Common myeloid progenitor, CD34-positive (primary cell): Measurements from ENCODE around the gene DDX56.
A peak's percentile ranks its signal among the peaks of the same experiment; 100 is the strongest.

Experiments used
- CTCF ChIA-PET: fragments of 350-600 bp; sonication (Branson Sonifier 250); formaldehyde crosslinking; loops from one replicate; lab custom pipeline; 2021; ENCODE audit warnings: antibody characterized with exemption; lab: Charles Lee
- POLR2A ChIA-PET: fragments of 350-600 bp; sonication (Branson Sonifier 250); formaldehyde crosslinking; loops from one replicate; lab custom pipeline; 2021; ENCODE audit warnings: antibody characterized with exemption; lab: Charles Lee
- DNase-seq, 3 donors: peaks; one replicate each; pipeline versions ENCODE4 v3.0.0 to v3.0.0-alpha.2; 2013
- H3K27ac ChIP-seq, 2 experiments: 1 replicate in 1 of 2; 2 replicates in 1 of 2; pipeline ENCODE4 v1.7.0; 2013; ENCODE audit warnings: inconsistent platforms in 2 of 2, low read length in 2 of 2, mild to moderate bottlenecking in 2 of 2, low read depth in 1 of 2, moderate library complexity in 1 of 2; ENCODE audit not compliant: severe bottlenecking in 2 of 2, insufficient read depth in 1 of 2, poor library complexity in 1 of 2
- H3K27me3 ChIP-seq, 5 experiments: replicated peaks in 2 of 5; 1 replicate in 3 of 5; 2 replicates in 2 of 5; pipeline versions ENCODE4 v1.6.1 to v1.7.0; 2013; ENCODE audit warnings: low read length in 4 of 5, mild to moderate bottlenecking in 2 of 5, moderate library complexity in 2 of 5, inconsistent platforms in 1 of 5; ENCODE audit not compliant: insufficient read depth in 5 of 5, control insufficient read depth in 4 of 5
- H3K36me3 ChIP-seq, 4 experiments: 1 replicate in 2 of 4; 2 replicates in 2 of 4; pipeline versions ENCODE4 v1.6.1 to v1.7.0; 2013; ENCODE audit warnings: low read length in 3 of 4, control low read depth in 1 of 4, mild to moderate bottlenecking in 1 of 4; ENCODE audit not compliant: control insufficient read depth in 4 of 4, insufficient read depth in 4 of 4
- H3K4me1 ChIP-seq, 4 experiments: 1 replicate in 3 of 4; 2 replicates in 1 of 4; pipeline versions ENCODE4 v1.6.1 to v1.7.1; 2013; ENCODE audit warnings: low read length in 3 of 4, mild to moderate bottlenecking in 3 of 4, control low read depth in 1 of 4, inconsistent platforms in 1 of 4, moderate library complexity in 1 of 4; ENCODE audit not compliant: control insufficient read depth in 4 of 4, insufficient read depth in 4 of 4; ENCODE audit errors: control extremely low read depth in 1 of 4
- H3K4me3 ChIP-seq, 7 experiments: 1 replicate in 4 of 7; 2 replicates in 3 of 7; pipeline versions ENCODE4 v1.5.1 to v1.7.0; 2013; ENCODE audit warnings: mild to moderate bottlenecking in 7 of 7, low read length in 6 of 7, moderate library complexity in 6 of 7, inconsistent platforms in 2 of 7, low read depth in 2 of 7, control low read depth in 1 of 7; ENCODE audit not compliant: insufficient read depth in 4 of 7, control insufficient read depth in 1 of 7; ENCODE audit errors: extremely low read depth in 1 of 7
- H3K9me3 ChIP-seq, 5 experiments: 1 replicate in 4 of 5; 2 replicates in 1 of 5; pipeline versions ENCODE4 v1.6.1 to v1.7.1; 2013; ENCODE audit warnings: low read length in 4 of 5, mild to moderate bottlenecking in 2 of 5, inconsistent platforms in 1 of 5, low read depth in 1 of 5, moderate library complexity in 1 of 5; ENCODE audit not compliant: control insufficient read depth in 4 of 5, insufficient read depth in 2 of 5; ENCODE audit errors: control extremely low read depth in 1 of 5
- WGBS: methylation state at CpG from one replicate; pipeline ENCODE4 v1.1.5; 2013; ENCODE audit not compliant: insufficient coverage; 5-methylcytosine and 5-hydroxymethylcytosine counted together

Gene DDX56

GRCh38 chr7:44580945-44581878, 7.5 kb upstream of the DDX56 start:
- Histone ChIP-seq H3K4me1 (peaks cover 8 to 22% (median 18%) of the 10 kb centered on the region in 4 experiments), H3K27ac (peak overlapping the region; percentile 72 to 96), H3K36me3 (peaks cover 12 to 29% (median 22%) of the 10 kb centered on the region in 4 experiments), H3K9me3 (no peaks in the 10 kb centered on the region), H3K4me3 (peak overlapping the region; percentile 39 to 96 (median 82)), H3K27me3 (no peaks in the 10 kb centered on the region)
- WGBS = 21% methylated on average over 27 of the region's 30 CpGs
- ChIA-PET POLR2A (interaction anchor here (0.8 to 1.6 kb wide), 4 partner anchors 25 to 531 kb away, joined by 3 to 5 read pairs (median 3); partner anchors contain the start of genes OGDH and TBRG4), CTCF (interaction anchor here (0.9 to 2.2 kb wide), 6 partner anchors 8 to 212 kb away, joined by 3 to 7 read pairs (median 4); partner anchors contain the start of gene OGDH)
- DNase-seq = peak in 2 of 3 donors; percentile 45 to 60

GRCh38 chr7:44576228-44576627, 2.5 kb upstream of the DDX56 start:
- Histone ChIP-seq H3K9me3 (no peaks in the 10 kb centered on the region), H3K4me1 (peaks cover 5 to 37% (median 30%) of the 10 kb centered on the region in 4 experiments), H3K27ac (no peak overlapping the region), H3K27me3 (no peaks in the 10 kb centered on the region), H3K4me3 (no peak overlapping the region), H3K36me3 (peaks cover 17 to 53% (median 36%) of the 10 kb centered on the region in 4 experiments)
- CTCF ChIA-PET = interaction anchor here (0.7 to 7.1 kb wide), 2 partner anchors 12 to 15 kb away, joined by 3 to 41 read pairs; no protein-coding TSS in a partner anchor
- POLR2A ChIA-PET = interaction anchor here (0.7 to 1.0 kb wide), 2 partner anchors 10 to 309 kb away, joined by 3 to 6 read pairs; partner anchors contain the start of gene PURB
- DNase-seq = no peak
- WGBS = 83% methylated on average over 2 of the region's 2 CpGs

DNA sequence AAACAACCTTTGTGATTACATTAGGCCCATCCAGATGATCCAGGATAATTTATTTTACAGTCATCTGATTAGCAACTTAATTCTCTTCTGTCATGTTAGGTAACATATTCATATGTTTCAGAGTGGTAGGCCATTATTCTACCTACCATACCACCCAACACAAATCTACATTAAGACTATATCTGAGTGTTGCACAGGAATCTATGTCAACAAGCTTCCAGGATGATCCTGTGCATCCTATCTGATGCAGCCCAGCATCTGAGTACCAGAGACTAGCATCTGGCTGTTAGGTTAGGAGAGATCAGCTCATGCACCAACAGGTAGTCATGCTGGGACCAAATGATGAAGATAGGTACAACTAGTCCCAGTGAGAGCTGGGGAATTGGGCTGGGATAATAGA, 1.3 kb upstream of the DDX56 start:
- ChIA-PET POLR2A (no interaction called here), CTCF (interaction anchor here (7.1 kb wide), 1 partner anchor 10 kb away, joined by 41 read pairs; no protein-coding TSS in a partner anchor)
- no peak for DNase-seq
- Histone ChIP-seq H3K36me3 (peaks cover 18 to 56% (median 42%) of the 10 kb centered on the region in 4 experiments), H3K27ac (peak overlapping the region in 1 of 2 experiments; percentile 91), H3K27me3 (no peaks in the 10 kb centered on the region), H3K4me1 (peaks cover 0 to 28% (median 23%) of the 10 kb centered on the region in 4 experiments), H3K4me3 (peak overlapping the region in 3 of 7 experiments; percentile 92 to 95 (median 93)), H3K9me3 (no peaks in the 10 kb centered on the region)

GRCh38 chr7:44574287-44574872, 672 bp upstream of the DDX56 start:
- DNase-seq = peak in 2 of 3 donors; percentile 22 to 35
- ChIA-PET POLR2A (interaction anchor here (1.0 kb wide), 1 partner anchor 8 kb away, joined by 3 read pairs; the partner anchor contains the start of gene TMED4), CTCF (interaction anchor here (0.6 to 7.1 kb wide), 2 partner anchors 10 to 226 kb away, joined by 3 to 41 read pairs; no protein-coding TSS in a partner anchor)
- peak overlapping the region; percentile 48 to 95 (median 92) for H3K4me3 ChIP-seq
- H3K9me3 ChIP-seq = no peaks in the 10 kb centered on the region
- H3K27me3 ChIP-seq = no peaks in the 10 kb centered on the region
- 9% methylated on average over 8 of the region's 18 CpGs for WGBS
- peaks cover 19 to 56% (median 43%) of the 10 kb centered on the region in 4 experiments for H3K36me3 ChIP-seq
- H3K4me1 ChIP-seq = peaks cover 0 to 28% (median 23%) of the 10 kb centered on the region in 4 experiments
- peak overlapping the region; percentile 68 to 91 for H3K27ac ChIP-seq

DNA sequence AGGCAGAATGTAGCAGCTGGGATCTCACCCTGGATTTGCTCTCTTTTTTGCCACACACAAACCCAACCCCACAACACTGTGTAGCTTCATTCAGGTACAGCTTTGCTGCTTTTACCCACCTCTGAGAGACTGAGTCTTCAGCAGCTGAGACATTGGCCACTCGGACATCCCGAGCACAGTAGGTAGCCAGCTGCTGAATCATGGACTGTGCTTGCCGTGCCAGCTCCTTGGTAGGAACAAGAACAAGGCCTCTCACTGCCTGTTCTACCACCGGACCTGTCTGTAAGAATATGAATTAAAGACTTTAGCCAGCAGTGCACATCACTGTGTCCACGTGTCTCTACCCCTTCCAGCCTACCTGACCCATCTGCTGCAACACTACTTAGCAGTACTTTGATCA, 937 bp downstream of the DDX56 start:
- Histone ChIP-seq H3K27ac (peak overlapping the region; percentile 68 to 91), H3K4me1 (peaks cover 0 to 28% (median 23%) of the 10 kb centered on the region in 4 experiments), H3K27me3 (no peaks in the 10 kb centered on the region), H3K4me3 (peak overlapping the region in 6 of 7 experiments; percentile 84 to 95 (median 92)), H3K36me3 (peaks cover 20 to 58% (median 45%) of the 10 kb centered on the region in 4 experiments), H3K9me3 (no peaks in the 10 kb centered on the region)
- no peak for DNase-seq
- ChIA-PET POLR2A (no interaction called here), CTCF (interaction anchor here (1.0 to 7.1 kb wide), 6 partner anchors 8 to 564 kb away, joined by 3 to 41 read pairs (median 4); partner anchors contain the start of gene TMED4)
- WGBS = 89% methylated on average over 3 of the region's 5 CpGs

DNA sequence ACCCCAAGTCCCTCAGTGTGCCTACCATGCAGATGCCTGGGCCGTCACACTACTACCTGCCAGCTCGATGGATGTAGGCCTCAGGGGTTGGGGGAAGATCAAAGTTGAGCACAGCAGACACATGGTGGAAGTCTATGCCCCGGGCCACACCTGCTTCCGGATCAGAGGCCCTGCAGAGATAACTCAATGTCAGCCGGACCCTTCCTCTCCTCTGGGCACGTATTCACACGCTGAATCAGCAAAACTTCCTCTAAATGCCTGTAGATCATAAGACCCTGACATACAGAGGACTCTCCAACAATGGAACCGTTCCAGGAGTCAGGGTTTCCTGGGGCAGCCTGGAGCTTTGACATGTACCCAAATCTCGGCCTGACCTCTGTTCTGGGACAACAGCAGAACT, 3.7 kb downstream of the DDX56 start:
- WGBS = 92% methylated on average over 8 of the region's 9 CpGs
- H3K4me3 ChIP-seq = no peak overlapping the region
- ChIA-PET POLR2A (no interaction called here), CTCF (interaction anchor here (0.9 to 1.6 kb wide), 2 partner anchors 11 to 228 kb away, joined by 3 to 5 read pairs; no protein-coding TSS in a partner anchor)
- DNase-seq = no peak
- peaks cover 0 to 31% (median 22%) of the 10 kb centered on the region in 4 experiments for H3K4me1 ChIP-seq
- peaks cover 24 to 77% (median 61%) of the 10 kb centered on the region in 4 experiments for H3K36me3 ChIP-seq
- no peaks in the 10 kb centered on the region for H3K9me3 ChIP-seq
- H3K27me3 ChIP-seq = no peaks in the 10 kb centered on the region
- H3K27ac ChIP-seq = no peak overlapping the region
